Measurements from ENCODE around the gene FXYD5. TPM values are rescaled to one million over a fixed set of nuclear protein-coding genes. Genes with fewer than 3 reads are reported as not detected.

The FXYD5 gene, protein sequence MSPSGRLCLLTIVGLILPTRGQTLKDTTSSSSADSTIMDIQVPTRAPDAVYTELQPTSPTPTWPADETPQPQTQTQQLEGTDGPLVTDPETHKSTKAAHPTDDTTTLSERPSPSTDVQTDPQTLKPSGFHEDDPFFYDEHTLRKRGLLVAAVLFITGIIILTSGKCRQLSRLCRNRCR
- total RNA-seq (2022) (760 and 802 TPM in 2 replicates), Bru-seq, nascent RNA (percentile 97 among the genes with signal in this experiment), BruChase-seq, experiment 1, labeled RNA remaining after a 6-hour chase (percentile 95 among the genes with signal in this experiment), BruChase-seq, experiment 2, labeled RNA remaining after a 2-hour chase (percentile 93 among the genes with signal in this experiment)
- long read RNA-seq, transcript FXYD5-207 (9 exons, 898 nt) = minor isoform, 84 of 928 reads
- long read RNA-seq, transcript FXYD5-201 (8 exons, 1,580 nt) = minor isoform, 63 of 928 reads
- long read RNA-seq, transcript FXYD5-204 (9 exons, 872 nt) = major isoform, 691 of 928 reads
- long read RNA-seq, partial matches to known transcripts = 33 of 928 reads
- long read RNA-seq, other reads (novel, unspliced or antisense) = 52 of 928 reads

DNA sequence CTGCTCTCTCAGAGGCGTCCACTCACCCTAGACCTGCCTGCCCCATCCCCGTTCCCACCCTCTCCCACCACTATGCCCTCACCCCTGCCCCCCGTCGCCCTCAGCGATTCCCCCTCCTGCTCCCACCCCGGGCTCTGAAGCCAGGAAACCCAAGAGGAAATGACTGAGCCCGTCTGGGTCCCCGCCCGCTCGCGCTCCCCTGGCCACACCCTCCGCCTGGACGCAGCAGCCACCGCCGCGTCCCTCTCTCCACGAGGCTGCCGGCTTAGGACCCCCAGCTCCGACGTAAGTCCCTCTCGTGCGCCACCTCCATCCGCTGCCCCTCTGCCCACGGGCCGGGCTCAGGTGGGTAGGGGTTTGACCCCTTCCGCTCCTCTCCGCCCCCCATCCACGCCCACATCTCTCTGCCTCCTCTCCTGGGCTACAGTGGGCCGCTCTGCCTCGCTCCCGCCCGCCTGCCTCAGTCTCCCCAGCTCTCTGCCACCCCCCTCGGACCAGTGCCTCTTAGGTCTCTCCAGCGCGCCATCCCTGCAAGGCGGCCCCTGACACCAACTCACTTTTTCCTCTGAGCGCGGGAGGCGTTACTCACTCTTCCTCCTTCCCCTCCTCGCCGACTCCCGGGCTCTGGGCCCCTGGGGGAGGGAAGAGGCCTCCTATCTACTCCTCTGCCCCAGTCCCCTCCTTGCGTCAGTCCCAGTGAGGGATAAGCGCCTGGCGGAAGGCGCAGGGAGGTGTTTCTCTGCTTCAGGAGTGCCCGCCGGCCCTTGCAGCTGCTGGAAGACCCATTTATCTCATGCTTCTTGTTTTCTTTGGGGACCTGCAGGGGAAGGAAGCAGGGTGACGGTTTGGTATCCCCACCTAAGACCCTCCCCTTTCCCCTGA, at the start of gene FXYD5:
TSS of gene FXYD5 (plus strand) at position 211 of the 882 bp plus-strand sequence. CDS start 816 bp downstream, outside the sequence.
- Mint-ChIP-seq H3K27me3 (ENCODE audit: unreplicated experiment) (no peaks in the 10 kb centered on the region), H3K4me3 (ENCODE audit: low read depth, unreplicated experiment) (peak within 1 kb of the TSS; percentile 99), H3K27ac (ENCODE audit: unreplicated experiment) (peak within 1 kb of the TSS; percentile 96), H3K4me1 (ENCODE audit: low read depth, unreplicated experiment) (peaks cover 36% of the 10 kb centered on the region), H3K9me3 (ENCODE audit: low read depth, unreplicated experiment) (no peaks in the 10 kb centered on the region), H3K36me3 (ENCODE audit: insufficient read depth, unreplicated experiment) (peaks cover 60% of the 10 kb centered on the region)
- TF ChIP-seq, protein P1, sequence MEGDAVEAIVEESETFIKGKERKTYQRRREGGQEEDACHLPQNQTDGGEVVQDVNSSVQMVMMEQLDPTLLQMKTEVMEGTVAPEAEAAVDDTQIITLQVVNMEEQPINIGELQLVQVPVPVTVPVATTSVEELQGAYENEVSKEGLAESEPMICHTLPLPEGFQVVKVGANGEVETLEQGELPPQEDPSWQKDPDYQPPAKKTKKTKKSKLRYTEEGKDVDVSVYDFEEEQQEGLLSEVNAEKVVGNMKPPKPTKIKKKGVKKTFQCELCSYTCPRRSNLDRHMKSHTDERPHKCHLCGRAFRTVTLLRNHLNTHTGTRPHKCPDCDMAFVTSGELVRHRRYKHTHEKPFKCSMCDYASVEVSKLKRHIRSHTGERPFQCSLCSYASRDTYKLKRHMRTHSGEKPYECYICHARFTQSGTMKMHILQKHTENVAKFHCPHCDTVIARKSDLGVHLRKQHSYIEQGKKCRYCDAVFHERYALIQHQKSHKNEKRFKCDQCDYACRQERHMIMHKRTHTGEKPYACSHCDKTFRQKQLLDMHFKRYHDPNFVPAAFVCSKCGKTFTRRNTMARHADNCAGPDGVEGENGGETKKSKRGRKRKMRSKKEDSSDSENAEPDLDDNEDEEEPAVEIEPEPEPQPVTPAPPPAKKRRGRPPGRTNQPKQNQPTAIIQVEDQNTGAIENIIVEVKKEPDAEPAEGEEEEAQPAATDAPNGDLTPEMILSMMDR (IDR thresholded peaks at IDR 0.05; ENCODE audit: unreplicated experiment) = no peak
- intact Hi-C loops (cut with micrococcal nuclease; ENCODE audit: unreplicated experiment) = no loop called here
- peak; percentile 83 for DNase-seq
- CTCF ChIA-PET = interaction anchor here (0.6 to 1.5 kb wide), 7 partner anchors 10 to 110 kb away, joined by 3 to 7 read pairs (median 5); partner anchors contain the start of gene FXYD3
- no TSS peak for BruUV-seq (replicated peaks)

DNA sequence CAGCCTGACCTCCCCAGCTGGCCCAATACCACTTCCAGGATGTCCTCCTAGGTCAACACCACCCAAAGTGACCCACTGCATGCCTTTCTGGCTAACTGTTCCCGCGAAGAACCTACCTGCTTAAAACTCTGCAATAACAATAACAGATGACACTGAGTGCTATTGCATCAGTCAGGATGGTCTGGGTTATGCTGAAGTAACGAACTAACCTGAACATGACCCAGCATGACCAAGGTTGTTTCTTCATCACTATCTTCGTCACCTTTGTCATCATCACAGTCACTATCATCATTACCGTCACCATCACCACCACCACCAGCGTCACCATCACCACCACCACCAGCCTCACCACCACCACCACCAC, 49.5 kb upstream of the FXYD5 start:
- Mint-ChIP-seq H3K27me3 (ENCODE audit: unreplicated experiment) (no peaks in the 10 kb centered on the region), H3K36me3 (ENCODE audit: insufficient read depth, unreplicated experiment) (peaks cover 21% of the 10 kb centered on the region), H3K9me3 (ENCODE audit: low read depth, unreplicated experiment) (peaks cover 3% of the 10 kb centered on the region), H3K27ac (ENCODE audit: unreplicated experiment) (no peak overlapping the region), H3K4me3 (ENCODE audit: low read depth, unreplicated experiment) (no peak overlapping the region), H3K4me1 (ENCODE audit: low read depth, unreplicated experiment) (peaks cover 23% of the 10 kb centered on the region)
- DNase-seq = no peak
- CTCF ChIA-PET = no interaction called here
- TF ChIP-seq, protein P1 (IDR thresholded peaks at IDR 0.05; ENCODE audit: unreplicated experiment) = no peak
- intact Hi-C loops (cut with micrococcal nuclease; ENCODE audit: unreplicated experiment) = no loop called here
- BruUV-seq (replicated peaks) = no TSS peak

DNA sequence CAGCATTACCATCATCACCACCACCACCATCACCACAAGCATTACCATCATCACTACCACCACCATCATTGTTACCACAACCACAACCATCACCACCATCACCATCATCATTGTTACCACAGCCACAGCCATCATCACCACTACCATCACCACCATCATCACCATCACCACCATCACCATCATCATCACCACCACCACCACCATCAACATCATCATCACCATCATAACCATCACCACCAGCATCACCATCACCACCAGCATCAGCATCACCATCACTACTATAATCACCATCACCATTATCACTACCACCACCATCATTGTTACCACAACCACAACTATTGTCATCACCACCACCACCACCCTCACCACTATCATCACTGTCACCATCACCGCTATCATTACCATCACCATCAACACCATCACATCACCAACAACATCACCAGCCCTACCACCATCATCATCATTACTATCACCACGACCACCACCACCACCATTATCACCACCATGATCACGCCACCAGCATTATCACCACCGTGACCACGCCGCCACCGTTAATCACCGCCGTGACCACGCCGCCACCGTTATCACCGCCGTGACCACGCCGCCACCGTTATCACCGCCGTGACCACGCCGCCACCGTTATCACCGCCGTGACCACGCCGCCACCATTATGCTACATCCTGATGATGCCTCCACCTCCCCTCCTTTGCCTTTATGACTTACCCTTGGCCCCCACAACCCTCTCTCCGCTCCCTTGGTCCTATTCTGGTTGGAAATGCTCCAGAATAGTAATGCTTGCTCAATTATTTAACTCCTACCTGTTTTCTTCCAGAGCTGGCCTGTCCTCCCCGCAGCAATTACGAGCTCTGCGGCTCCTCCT, 48.9 kb upstream of the FXYD5 start:
- CTCF ChIA-PET = no interaction called here
- H3K4me1 Mint-ChIP-seq (ENCODE audit: low read depth, unreplicated experiment) = peaks cover 26% of the 10 kb centered on the region
- BruUV-seq (replicated peaks) = no TSS peak
- no peak for DNase-seq
- intact Hi-C loops (cut with micrococcal nuclease; ENCODE audit: unreplicated experiment) = no loop called here
- H3K27me3 Mint-ChIP-seq (ENCODE audit: unreplicated experiment) = no peaks in the 10 kb centered on the region
- TF ChIP-seq, protein P1 (IDR thresholded peaks at IDR 0.05; ENCODE audit: unreplicated experiment) = no peak
- H3K36me3 Mint-ChIP-seq (ENCODE audit: insufficient read depth, unreplicated experiment) = peaks cover 21% of the 10 kb centered on the region
- H3K9me3 Mint-ChIP-seq (ENCODE audit: low read depth, unreplicated experiment) = peaks cover 3% of the 10 kb centered on the region
- H3K4me3 Mint-ChIP-seq (ENCODE audit: low read depth, unreplicated experiment) = no peak overlapping the region
- no peak overlapping the region for H3K27ac Mint-ChIP-seq (ENCODE audit: unreplicated experiment)

DNA sequence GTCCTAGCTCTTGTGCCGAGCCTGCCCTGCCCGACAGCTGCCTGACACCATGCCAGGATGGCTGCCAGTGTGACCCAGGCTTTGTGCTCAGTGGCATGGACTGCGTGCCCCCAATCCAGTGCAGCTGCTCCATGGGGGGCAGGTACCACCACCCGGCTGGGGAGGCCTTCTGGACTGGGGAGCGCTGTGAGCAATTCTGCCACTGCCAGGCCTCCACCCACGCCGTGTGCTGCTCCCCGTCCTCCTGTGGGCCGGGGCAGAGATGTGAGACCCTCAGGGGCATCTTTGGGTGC, 48.3 kb upstream of the FXYD5 start:
- no peak for DNase-seq
- Mint-ChIP-seq H3K4me3 (ENCODE audit: low read depth, unreplicated experiment) (no peak overlapping the region), H3K36me3 (ENCODE audit: insufficient read depth, unreplicated experiment) (peaks cover 21% of the 10 kb centered on the region), H3K27ac (ENCODE audit: unreplicated experiment) (no peak overlapping the region), H3K27me3 (ENCODE audit: unreplicated experiment) (no peaks in the 10 kb centered on the region), H3K9me3 (ENCODE audit: low read depth, unreplicated experiment) (peaks cover 3% of the 10 kb centered on the region), H3K4me1 (ENCODE audit: low read depth, unreplicated experiment) (peaks cover 26% of the 10 kb centered on the region)
- BruUV-seq (replicated peaks) = no TSS peak
- CTCF ChIA-PET = no interaction called here
- intact Hi-C loops (cut with micrococcal nuclease; ENCODE audit: unreplicated experiment) = no loop called here
- TF ChIP-seq, protein P1 (IDR thresholded peaks at IDR 0.05; ENCODE audit: unreplicated experiment) = no peak
